ENCODE results near the gene SMAD1.
"Not testable (repeated sequence)": the region's sequence is repeated elsewhere in the genome, so short reads cannot be mapped to it uniquely, and the experiment has no call there.

The SMAD1 gene

GRCh38 chr4:145566768-145567167, 85.1 kb downstream of the SMAD1 start:
- in situ Hi-C loops (cut with HindIII; ENCODE audit: low sequenced_read_pairs) = no loop called here

GRCh38 chr4:145567516-145567915, 85.9 kb downstream of the SMAD1 start:
- no peak for DNase-seq (ENCODE audit: low read depth, low spot score)
- no peak overlapping the region for H3K4me3 ChIP-seq (ENCODE audit: low read depth, low read length)
- TF ChIP-seq CTCF (IDR thresholded peaks at IDR 0.05; ENCODE audit: low read depth, low read length) = no peak
- in situ Hi-C loops (cut with HindIII; ENCODE audit: low sequenced_read_pairs) = no loop called here

More at GRCh38 chr4:145566768-145567167, 85.1 kb downstream of the SMAD1 start:
- no peak for DNase-seq (ENCODE audit: low read depth, low spot score)
- H3K4me3 ChIP-seq (ENCODE audit: low read depth, low read length) = no peak overlapping the region
- TF ChIP-seq CTCF (IDR thresholded peaks at IDR 0.05; ENCODE audit: low read depth, low read length) = no peak

GRCh38 chr4:145574546-145574945, 92.9 kb downstream of the SMAD1 start:
- DNase-seq (ENCODE audit: low read depth, low spot score); in situ Hi-C loops (cut with HindIII; ENCODE audit: low sequenced_read_pairs): not testable (repeated sequence)

GRCh38 chr4:145580906-145581305, 99.3 kb downstream of the SMAD1 start:
- peak; percentile 43 for DNase-seq (ENCODE audit: low read depth, low spot score)
- no peak for TF ChIP-seq CTCF (IDR thresholded peaks at IDR 0.05; ENCODE audit: low read depth, low read length)
- in situ Hi-C loops (cut with HindIII; ENCODE audit: low sequenced_read_pairs) = no loop called here
- H3K4me3 ChIP-seq (ENCODE audit: low read depth, low read length) = no peak overlapping the region

More at GRCh38 chr4:145574546-145574945, 92.9 kb downstream of the SMAD1 start:
- H3K4me3 ChIP-seq (ENCODE audit: low read depth, low read length) = not testable (repeated sequence)

GRCh38 chr4:145583191-145584055, 101.8 kb downstream of the SMAD1 start:
- DNase-seq (ENCODE audit: low read depth, low spot score) = no peak
- no peak overlapping the region for H3K4me3 ChIP-seq (ENCODE audit: low read depth, low read length)
- in situ Hi-C loops (cut with HindIII; ENCODE audit: low sequenced_read_pairs) = no loop called here
- TF ChIP-seq CTCF (IDR thresholded peaks at IDR 0.05; ENCODE audit: low read depth, low read length) = no peak

GRCh38 chr4:145587088-145587754, 105.6 kb downstream of the SMAD1 start:
- H3K4me3 ChIP-seq (ENCODE audit: low read depth, low read length) = no peak overlapping the region
- no peak for TF ChIP-seq CTCF (IDR thresholded peaks at IDR 0.05; ENCODE audit: low read depth, low read length)
- no peak for DNase-seq (ENCODE audit: low read depth, low spot score)
- in situ Hi-C loops (cut with HindIII; ENCODE audit: low sequenced_read_pairs) = no loop called here

GRCh38 chr4:145589381-145589780, 107.7 kb downstream of the SMAD1 start:
- DNase-seq (ENCODE audit: low read depth, low spot score); in situ Hi-C loops (cut with HindIII; ENCODE audit: low sequenced_read_pairs); H3K4me3 ChIP-seq (ENCODE audit: low read depth, low read length): not testable (repeated sequence)
